ENCODE results near the gene KHDC1L. TPM values are rescaled to one million over a fixed set of nuclear protein-coding genes. Genes with fewer than 3 reads are reported as not detected.

The KHDC1L gene
- total and polyA plus RNA-seq, 2 of the 13 experiments (the other 11 are each of a cell fraction or from before 2014, with no cell fraction given), result not detected

- no peak overlapping the region for H2AFZ ChIP-seq (ENCODE audit: low read length)
These were observed 39.1 kb upstream of the KHDC1L start for GRCh38 chr6:73264446-73264845.

More at GRCh38 chr6:73264446-73264845, 39.1 kb upstream of the KHDC1L start:
- no peak overlapping the region for H3K27ac ChIP-seq (ENCODE audit: extremely low read length, insufficient read depth, low read length)
- POLR2A ChIA-PET, result no interaction called here
- peaks cover 0 to 3% of the 10 kb centered on the region in 2 experiments; a peak in 1 of 5 replicates for H3K27me3 ChIP-seq (ENCODE audit: control insufficient read depth in 1 of 2, insufficient read depth in 2 of 2, low read length in 2 of 2)
- DNase-seq (ENCODE audit: low spot score) (no peak), FAIRE-seq (no peak), ATAC-seq (no peak)
- H3K4me3 ChIP-seq (replicated peaks in 1 of 3; ENCODE audit: insufficient read depth in 1 of 3, low read depth in 2 of 3, low read length in 3 of 3), result no peak overlapping the region
- 36% methylated on average over 3 of the region's 3 CpGs for WGBS (ENCODE audit: low lambda C conversion rate)
- H3K4me2 ChIP-seq (ENCODE audit: low read depth, low read length), result no peak overlapping the region
- no peaks in the 10 kb centered on the region for H3K36me3 ChIP-seq (replicated peaks in 1 of 2; ENCODE audit: control insufficient read depth in 1 of 2, insufficient read depth in 2 of 2, low read length in 2 of 2)
- H3K79me2 ChIP-seq (ENCODE audit: insufficient read depth, low read length), result no peaks in the 10 kb centered on the region
- H4K20me1 ChIP-seq (ENCODE audit: insufficient read depth, low read length), result no peaks in the 10 kb centered on the region
- in situ Hi-C loops (cut with HindIII; ENCODE audit: extremely low pct_ligation_motif_present, low pct_unique_long_range_greater_than_20kb) (no loop called here), intact Hi-C loops (cut with micrococcal nuclease; ENCODE audit: unreplicated experiment) (no loop called here)
- TF ChIP-seq ZGPAT (CRISPR knock-in tag; IDR thresholded peaks at IDR 0.05) (no peak), JDP2 (CRISPR knock-in tag; IDR thresholded peaks at IDR 0.05; ENCODE audit: borderline replicate concordance) (no peak), SP1 (IDR thresholded peaks at IDR 0.05) (no peak), SP1 (CRISPR knock-in tag; IDR thresholded peaks at IDR 0.05) (no peak), HDAC6 (IDR thresholded peaks at IDR 0.05; ENCODE audit: low read depth, low read length) (no peak), CENPT (CRISPR knock-in tag; IDR thresholded peaks at IDR 0.05; ENCODE audit: low read depth) (no peak), ZSCAN12 (CRISPR knock-in tag; IDR thresholded peaks at IDR 0.05) (no peak), TP53 (CRISPR knock-in tag; conservative IDR thresholded peaks at IDR 0.05) (no peak), HDAC1 (CRISPR knock-in tag; IDR thresholded peaks at IDR 0.05) (no peak), XBP1 (CRISPR knock-in tag; IDR thresholded peaks at IDR 0.05) (no peak), MLXIP (CRISPR knock-in tag; IDR thresholded peaks at IDR 0.05; ENCODE audit: borderline replicate concordance) (no peak), ZKSCAN5 (CRISPR knock-in tag; IDR thresholded peaks at IDR 0.05) (no peak), ZNF234 (CRISPR knock-in tag; conservative IDR thresholded peaks at IDR 0.05) (no peak), ZNF501 (CRISPR knock-in tag; IDR thresholded peaks at IDR 0.05) (no peak), SP4 (CRISPR knock-in tag; IDR thresholded peaks at IDR 0.05) (no peak), ZNF580 (CRISPR knock-in tag; IDR thresholded peaks at IDR 0.05; ENCODE audit: borderline replicate concordance, low read depth) (no peak), DRAP1 (CRISPR knock-in tag; IDR thresholded peaks at IDR 0.05) (no peak), FOXA1 (IDR thresholded peaks at IDR 0.05) (no peak), FOXA1 (CRISPR knock-in tag; IDR thresholded peaks at IDR 0.05) (no peak), U2AF1 (optimal IDR thresholded peaks at IDR 0.05; ENCODE audit: low read depth, low read length) (no peak), SALL1 (CRISPR knock-in tag; IDR thresholded peaks at IDR 0.05) (no peak)
- H3K4me1 ChIP-seq (ENCODE audit: insufficient read depth, low read length), result no peaks in the 10 kb centered on the region
- CTCF ChIA-PET (ENCODE audit: low intra/inter-chr PET ratio, low total read pairs), result no interaction called here
- BruUV-seq (replicated peaks), result no TSS peak
- H3K9ac ChIP-seq (ENCODE audit: insufficient read depth, low read depth, low read length), result no peak overlapping the region
- no peaks in the 10 kb centered on the region for H3K9me3 ChIP-seq (ENCODE audit: low read length)

Measured in HepG2 (cell line).